Omental fat pad (tissue), 4 donors: ENCODE results near the gene RRAGC. TPM values are rescaled to one million over a fixed set of nuclear protein-coding genes. Genes with fewer than 3 reads are reported as not detected.

ENCODE experiments used
- ATAC-seq: fragments of 150-250 bp; one replicate; pipeline ENCODE4 v1.9.1; 2016; ENCODE audit warnings: mild to moderate bottlenecking, moderate library complexity; ENCODE audit not compliant: low FRiP score
- DNase-seq: peaks from one replicate; pipeline ENCODE4 v3.0.0-alpha.2; 2019; ENCODE audit warnings: low spot score
- total RNA-seq, 4 donors: library from RNA; depleted of rRNA; stranded (reverse); fragments of >200 nt; gene quantifications; one replicate each; pipeline ENCODE4 v1.1.0, GENCODE V29; 2016
- TF ChIP-seq, protein P1 (sequence below), 3 donors: fragments of 450-650 bp; IDR thresholded peaks; one replicate each; pipeline ENCODE4 v1.5.1; 2016 to 2017; ENCODE audit warnings: antibody characterized with exemption in 3 of 3, mild to moderate bottlenecking in 3 of 3, moderate library complexity in 2 of 3

RRAGC gene
- total RNA-seq, 4 donors from 2014 or later, result 29.6 to 57.7 (median 39.4) TPM

DNA sequence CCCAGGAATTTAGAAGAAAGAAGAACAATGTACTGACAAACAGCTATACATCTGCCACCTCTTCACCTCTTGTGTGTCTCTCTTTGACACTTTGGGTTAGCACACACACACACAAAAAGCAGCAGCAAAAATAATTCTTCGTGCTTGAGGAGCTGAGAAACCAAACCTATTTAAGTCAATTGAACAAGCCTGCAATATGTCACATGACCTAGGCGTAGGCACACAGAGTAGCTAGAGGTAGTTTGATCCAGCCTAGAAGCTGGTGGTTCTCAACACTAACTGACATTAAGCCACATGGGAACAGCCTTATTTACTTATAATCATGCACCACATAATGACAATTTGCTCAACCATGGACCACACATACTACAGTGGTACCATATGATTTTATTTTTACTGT is 32.3 kb downstream of the RRAGC start:
- no peak for DNase-seq
- ATAC-seq, result no peak
- TF ChIP-seq, protein P1, sequence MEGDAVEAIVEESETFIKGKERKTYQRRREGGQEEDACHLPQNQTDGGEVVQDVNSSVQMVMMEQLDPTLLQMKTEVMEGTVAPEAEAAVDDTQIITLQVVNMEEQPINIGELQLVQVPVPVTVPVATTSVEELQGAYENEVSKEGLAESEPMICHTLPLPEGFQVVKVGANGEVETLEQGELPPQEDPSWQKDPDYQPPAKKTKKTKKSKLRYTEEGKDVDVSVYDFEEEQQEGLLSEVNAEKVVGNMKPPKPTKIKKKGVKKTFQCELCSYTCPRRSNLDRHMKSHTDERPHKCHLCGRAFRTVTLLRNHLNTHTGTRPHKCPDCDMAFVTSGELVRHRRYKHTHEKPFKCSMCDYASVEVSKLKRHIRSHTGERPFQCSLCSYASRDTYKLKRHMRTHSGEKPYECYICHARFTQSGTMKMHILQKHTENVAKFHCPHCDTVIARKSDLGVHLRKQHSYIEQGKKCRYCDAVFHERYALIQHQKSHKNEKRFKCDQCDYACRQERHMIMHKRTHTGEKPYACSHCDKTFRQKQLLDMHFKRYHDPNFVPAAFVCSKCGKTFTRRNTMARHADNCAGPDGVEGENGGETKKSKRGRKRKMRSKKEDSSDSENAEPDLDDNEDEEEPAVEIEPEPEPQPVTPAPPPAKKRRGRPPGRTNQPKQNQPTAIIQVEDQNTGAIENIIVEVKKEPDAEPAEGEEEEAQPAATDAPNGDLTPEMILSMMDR (IDR thresholded peaks at IDR 0.05), result no peak

DNA sequence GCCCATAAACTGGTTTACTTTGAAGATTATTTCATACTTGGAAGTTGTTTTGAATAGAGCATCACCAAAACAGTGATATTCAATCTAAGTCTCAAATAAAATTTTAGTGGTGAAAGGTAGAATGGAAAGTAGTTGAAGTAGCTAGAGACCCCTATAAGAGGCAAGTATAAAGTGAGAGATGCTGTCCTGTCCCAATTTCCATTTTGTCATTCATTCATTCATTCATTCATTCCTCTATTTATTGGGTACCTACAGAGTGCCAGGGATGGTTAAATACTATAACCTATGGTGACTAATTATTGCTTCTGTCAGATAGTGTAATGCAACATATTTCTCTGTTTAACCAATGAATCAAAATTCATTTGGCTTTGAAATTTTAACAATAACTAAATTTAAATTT is 32.7 kb downstream of the RRAGC start:
- DNase-seq (no peak), ATAC-seq (no peak)
- TF ChIP-seq, protein P1 (IDR thresholded peaks at IDR 0.05), result no peak

DNA sequence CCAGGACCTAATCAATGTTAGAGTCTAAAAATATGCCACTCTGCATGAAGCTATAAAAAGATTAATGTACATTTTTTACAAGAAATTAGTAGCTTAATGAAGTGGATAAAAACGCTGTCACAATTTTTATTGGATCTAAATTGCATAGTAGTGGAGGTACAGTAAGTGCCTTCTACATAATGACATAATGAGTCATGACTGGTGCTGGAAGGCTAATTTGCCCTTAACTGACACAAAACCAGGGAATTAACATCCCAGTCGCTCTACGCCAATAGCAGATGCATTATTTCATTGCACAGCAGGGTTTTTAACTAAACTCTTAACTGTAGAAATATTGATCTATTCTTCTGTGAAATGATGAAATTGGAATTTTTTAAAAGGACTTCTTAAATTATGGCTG is 33.3 kb downstream of the RRAGC start:
- TF ChIP-seq, protein P1 (IDR thresholded peaks at IDR 0.05), result no peak
- ATAC-seq (no peak), DNase-seq (no peak)

DNA sequence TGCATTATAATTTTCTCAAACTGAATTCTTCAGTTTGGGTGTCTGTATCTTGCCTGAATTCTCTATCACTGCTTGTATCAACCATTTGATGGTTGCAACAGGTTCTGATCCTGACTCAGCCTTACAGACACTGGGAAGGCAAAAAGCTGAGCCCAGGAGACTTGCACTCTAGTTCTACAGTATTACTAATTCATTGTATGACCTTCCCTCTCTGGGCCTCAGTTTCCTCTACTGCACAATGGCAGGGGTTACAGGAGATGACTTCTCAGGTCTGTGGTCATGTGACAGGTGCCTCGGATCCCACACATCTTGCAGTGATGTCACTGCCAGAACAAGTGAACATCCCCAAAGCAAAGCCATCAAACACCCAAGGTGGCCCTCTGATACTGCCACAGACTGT is 38.7 kb downstream of the RRAGC start:
- DNase-seq, result no peak
- TF ChIP-seq, protein P1 (IDR thresholded peaks at IDR 0.05), result no peak
- ATAC-seq, result no peak

DNA sequence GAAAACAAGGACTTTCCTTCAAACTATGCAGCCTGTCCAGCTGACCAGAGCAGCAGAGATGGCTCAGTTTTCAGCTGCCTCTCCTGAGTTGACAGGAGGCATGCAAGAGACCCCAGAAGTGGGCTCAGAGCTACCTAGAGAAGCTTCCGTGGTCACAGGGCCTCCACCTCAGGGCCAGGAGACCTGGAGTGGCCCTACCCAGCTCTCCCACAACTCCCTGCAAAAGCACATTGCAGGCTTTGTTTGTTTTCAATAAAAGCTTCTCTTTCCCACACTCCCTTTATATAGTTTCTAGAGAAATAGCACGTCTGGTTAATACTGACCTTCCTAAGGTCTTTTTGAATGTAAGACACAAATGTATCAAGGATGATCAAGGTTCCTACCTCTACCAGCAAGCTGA is 40.1 kb downstream of the RRAGC start:
- ATAC-seq (no peak), DNase-seq (no peak)
- TF ChIP-seq, protein P1 (IDR thresholded peaks at IDR 0.05), result no peak

DNA sequence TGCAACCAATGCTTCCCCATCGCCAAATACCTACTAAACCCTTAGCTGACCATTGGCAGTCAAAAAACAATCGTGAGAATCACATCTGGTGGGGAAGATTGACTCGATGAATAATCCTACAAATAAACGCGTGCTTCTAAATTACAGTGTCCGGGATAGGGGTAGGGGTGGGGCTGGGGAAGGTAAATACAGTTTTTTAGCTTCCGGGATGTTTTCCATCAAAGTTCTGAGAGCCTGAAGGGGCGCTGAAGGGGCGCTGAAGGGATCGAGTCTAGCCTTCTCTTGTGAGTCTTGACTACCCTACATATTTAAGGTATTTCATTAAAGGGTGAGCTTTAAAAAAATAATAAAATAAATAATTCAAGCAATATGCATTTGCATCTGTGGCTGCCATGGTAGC is 40.5 kb downstream of the RRAGC start:
- TF ChIP-seq, protein P1 (IDR thresholded peaks at IDR 0.05), result no peak
- ATAC-seq, result no peak
- DNase-seq, result no peak

DNA sequence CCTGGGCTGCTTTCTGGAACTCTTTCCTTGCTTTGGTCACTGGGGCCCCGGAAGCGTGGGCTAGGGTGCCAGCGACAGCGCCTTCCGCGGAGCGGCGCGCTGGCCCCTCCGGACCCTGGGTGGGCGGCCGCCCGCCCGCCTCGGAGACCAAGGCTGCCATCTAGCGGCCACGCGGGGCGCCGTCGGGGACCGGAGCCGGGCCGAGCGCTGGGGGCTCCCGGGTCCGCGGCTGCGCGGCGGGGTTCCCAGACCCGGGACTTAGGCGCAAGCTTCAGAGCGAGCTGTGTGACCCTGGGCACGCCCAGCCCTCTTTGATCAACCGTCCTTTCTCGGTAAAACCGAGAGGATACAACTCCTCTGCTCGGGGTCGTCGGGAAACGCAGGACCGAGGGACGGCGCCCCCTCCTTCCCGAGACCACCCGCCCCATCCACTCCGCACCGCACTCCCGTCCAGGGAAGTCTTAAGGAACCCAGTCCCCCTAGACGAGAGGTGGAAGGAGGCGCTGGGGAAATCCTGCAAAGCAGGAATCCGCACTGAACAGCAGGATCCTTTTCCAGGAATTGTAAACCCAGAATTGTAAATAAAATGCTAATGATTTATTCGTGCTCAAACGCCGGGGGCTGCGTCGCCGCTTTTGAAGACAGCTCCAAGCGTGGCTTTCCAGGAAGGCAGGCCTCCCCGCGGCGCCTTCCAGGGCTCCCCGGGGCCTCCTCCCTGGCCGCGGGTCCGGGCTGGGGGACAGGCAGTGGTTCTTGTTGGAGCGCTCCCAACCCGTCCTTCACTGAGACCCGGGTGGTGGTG is 41.2 kb downstream of the RRAGC start:
- ATAC-seq (no peak), DNase-seq (no peak)
- TF ChIP-seq, protein P1 (IDR thresholded peaks at IDR 0.05), result peak in 1 of 3 donors; percentile 15
